Keratinocyte (primary cell): Measurements from ENCODE around the gene CHP1. TPM values are rescaled to one million over a fixed set of nuclear protein-coding genes. Genes with fewer than 3 reads are reported as not detected.

ENCODE experiments used
- DNase-seq: peaks from one replicate; pipeline ENCODE4 v3.0.0-alpha.2; 2011; ENCODE audit warnings: low read depth, missing footprints, low spot score
- FAIRE-seq: peaks from 2 replicates; lab custom pipeline; 2011; peaks lifted over from hg19 to GRCh38; lab: Jason Lieb, UNC
- H2AFZ ChIP-seq: 2 replicates; pipeline ENCODE4 v1.6.0; 2012; ENCODE audit warnings: low read length, control low read depth, inconsistent platforms; ENCODE audit not compliant: control insufficient read depth
- H3K27ac ChIP-seq: 2 replicates; pipeline ENCODE4 v1.5.1; 2011; ENCODE audit warnings: low read length; ENCODE audit not compliant: control insufficient read depth, insufficient read depth
- H3K27me3 ChIP-seq: 3 replicates; pipeline ENCODE4 v1.6.0; 2011; ENCODE audit warnings: low read length; ENCODE audit not compliant: control insufficient read depth, insufficient read depth; ENCODE audit errors: extremely low read depth
- H3K36me3 ChIP-seq, 2 experiments: 2 replicates in 1 of 2; 3 replicates in 1 of 2; pipeline ENCODE4 v1.5.1; 2011; ENCODE audit warnings: low read length in 2 of 2, mild to moderate bottlenecking in 1 of 2; ENCODE audit not compliant: control insufficient read depth in 2 of 2, insufficient read depth in 2 of 2; ENCODE audit errors: extremely low read depth in 1 of 2
- H3K4me1 ChIP-seq: 3 replicates; pipeline ENCODE4 v1.5.1; 2011; ENCODE audit warnings: low read length; ENCODE audit not compliant: control insufficient read depth, insufficient read depth; ENCODE audit errors: extremely low read depth
- H3K4me2 ChIP-seq: 3 replicates; pipeline ENCODE4 v1.6.0; 2011; ENCODE audit warnings: low read depth, low read length; ENCODE audit not compliant: control insufficient read depth, insufficient read depth; ENCODE audit errors: extremely low read depth
- H3K4me3 ChIP-seq, 3 experiments: fragments of 200-600 bp in 1 of 3; sonication (generic) in 1 of 3; 2 replicates in 2 of 3; 3 replicates in 1 of 3; pipeline ENCODE4 v1.5.1; 2011 to 2016; ENCODE audit warnings: low read length in 3 of 3, mild to moderate bottlenecking in 3 of 3, control low read depth in 2 of 3, inconsistent platforms in 1 of 3, low read depth in 1 of 3, mixed read lengths in 1 of 3, mixed run types in 1 of 3, moderate library complexity in 1 of 3; ENCODE audit not compliant: control insufficient read depth in 2 of 3, insufficient read depth in 2 of 3; ENCODE audit errors: extremely low read depth in 1 of 3
- H3K79me2 ChIP-seq: 2 replicates; pipeline ENCODE4 v1.6.0; 2012; ENCODE audit warnings: low read length; ENCODE audit not compliant: control insufficient read depth, insufficient read depth
- H3K9ac ChIP-seq: 3 replicates; pipeline ENCODE4 v1.6.0; 2011; ENCODE audit warnings: low read length; ENCODE audit not compliant: control insufficient read depth, insufficient read depth; ENCODE audit errors: extremely low read depth
- H3K9me1 ChIP-seq: 3 replicates; pipeline ENCODE4 v1.6.0; 2011; ENCODE audit warnings: low read length; ENCODE audit not compliant: control insufficient read depth, insufficient read depth; ENCODE audit errors: extremely low read depth
- H3K9me3 ChIP-seq: 2 replicates; pipeline ENCODE4 v1.5.1; 2012; ENCODE audit warnings: low read depth, low read length; ENCODE audit not compliant: control insufficient read depth
- H4K20me1 ChIP-seq: 3 replicates; pipeline ENCODE4 v1.6.0; 2011; ENCODE audit warnings: low read length; ENCODE audit not compliant: control insufficient read depth, insufficient read depth; ENCODE audit errors: extremely low read depth
- EZH2 ChIP-seq: IDR thresholded peaks from one replicate; pipeline ENCODE4 v1.6.1; 2012; ENCODE audit warnings: inconsistent platforms, mild to moderate bottlenecking, low read length, moderate library complexity
- dilution Hi-C: fragments of 300-500 bp; cut with MboI; formaldehyde crosslinking; loops from one replicate; pipeline ENCODE4 v1.7.0; 2020; ENCODE audit warnings: low sequenced_read_pairs; ENCODE audit not compliant: extremely low pct_ligation_motif_present
- polyA plus RNA-seq, 5 experiments: library from polyadenylated mRNA; depleted of rRNA in 3 of 5; stranded (reverse) in 3 of 5; stranded (forward) in 1 of 5; unstranded in 1 of 5; fragments of >200 nt; gene quantifications; 1 replicate in 1 of 5; 2 replicates in 3 of 5; 3 replicates in 1 of 5; pipeline versions ENCODE4 v1.2.1 to v1.2.3, GENCODE V29; 2011 to 2012; ENCODE audit warnings: missing spikeins in 2 of 5, low read depth in 1 of 5, low replicate concordance in 1 of 5
- TF ChIP-seq, protein P1 (sequence below), 3 experiments: IDR thresholded peaks in 1 of 3; conservative IDR thresholded peaks in 1 of 3; optimal IDR thresholded peaks in 1 of 3; 2 replicates in 2 of 3; 3 replicates in 1 of 3; pipeline versions ENCODE3 to v1.5.1; 2011; ENCODE audit warnings: low read length in 3 of 3, mild to moderate bottlenecking in 3 of 3, moderate library complexity in 2 of 3, control low read depth in 1 of 3, inconsistent platforms in 1 of 3; ENCODE audit not compliant: insufficient read depth in 2 of 3; ENCODE audit errors: extremely low read depth in 1 of 3

CHP1 gene
- polyA plus RNA-seq, 1 donor (not counting 4 experiments of a cell fraction or from before 2014, with no cell fraction given) = 98.5 TPM

DNA sequence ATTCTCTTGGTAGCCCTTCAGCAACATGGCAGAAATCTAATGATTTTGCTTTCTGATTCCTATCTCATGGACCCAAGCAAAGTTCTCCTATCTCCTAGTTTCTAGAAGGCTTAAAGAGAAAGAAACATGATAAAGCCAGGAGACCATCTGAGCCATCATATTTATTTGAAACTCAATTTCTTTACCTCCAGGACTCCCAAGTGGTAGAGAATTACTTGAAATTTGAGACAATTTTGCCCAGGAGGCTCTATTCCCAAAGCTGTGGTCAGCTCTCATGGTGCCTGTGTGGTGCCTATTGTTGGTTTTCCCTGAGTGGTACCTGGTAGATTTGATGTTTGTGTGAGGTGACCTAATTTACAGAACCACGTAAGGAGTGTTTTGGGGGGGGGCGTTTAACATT, 38.8 kb downstream of the CHP1 start:
- no peaks in the 10 kb centered on the region for H4K20me1 ChIP-seq
- H3K9me3 ChIP-seq = no peaks in the 10 kb centered on the region
- H3K4me2 ChIP-seq = no peak overlapping the region
- no peaks in the 10 kb centered on the region for H3K9me1 ChIP-seq
- no peak overlapping the region for H3K4me3 ChIP-seq
- H3K36me3 ChIP-seq = peaks cover 8 to 16% of the 10 kb centered on the region in 2 experiments
- FAIRE-seq (no peak), DNase-seq (no peak)
- no peaks in the 10 kb centered on the region for H3K4me1 ChIP-seq
- dilution Hi-C loops = no loop called here
- H3K27ac ChIP-seq = no peak overlapping the region
- no peak overlapping the region for H3K9ac ChIP-seq
- H3K79me2 ChIP-seq = no peaks in the 10 kb centered on the region
- H3K27me3 ChIP-seq = no peaks in the 10 kb centered on the region
- TF ChIP-seq EZH2 = no peak
- TF ChIP-seq, protein P1, sequence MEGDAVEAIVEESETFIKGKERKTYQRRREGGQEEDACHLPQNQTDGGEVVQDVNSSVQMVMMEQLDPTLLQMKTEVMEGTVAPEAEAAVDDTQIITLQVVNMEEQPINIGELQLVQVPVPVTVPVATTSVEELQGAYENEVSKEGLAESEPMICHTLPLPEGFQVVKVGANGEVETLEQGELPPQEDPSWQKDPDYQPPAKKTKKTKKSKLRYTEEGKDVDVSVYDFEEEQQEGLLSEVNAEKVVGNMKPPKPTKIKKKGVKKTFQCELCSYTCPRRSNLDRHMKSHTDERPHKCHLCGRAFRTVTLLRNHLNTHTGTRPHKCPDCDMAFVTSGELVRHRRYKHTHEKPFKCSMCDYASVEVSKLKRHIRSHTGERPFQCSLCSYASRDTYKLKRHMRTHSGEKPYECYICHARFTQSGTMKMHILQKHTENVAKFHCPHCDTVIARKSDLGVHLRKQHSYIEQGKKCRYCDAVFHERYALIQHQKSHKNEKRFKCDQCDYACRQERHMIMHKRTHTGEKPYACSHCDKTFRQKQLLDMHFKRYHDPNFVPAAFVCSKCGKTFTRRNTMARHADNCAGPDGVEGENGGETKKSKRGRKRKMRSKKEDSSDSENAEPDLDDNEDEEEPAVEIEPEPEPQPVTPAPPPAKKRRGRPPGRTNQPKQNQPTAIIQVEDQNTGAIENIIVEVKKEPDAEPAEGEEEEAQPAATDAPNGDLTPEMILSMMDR (optimal IDR thresholded peaks at IDR 0.05 in 1 of 3, IDR thresholded peaks at IDR 0.05 in 1 of 3, conservative IDR thresholded peaks at IDR 0.05 in 1 of 3; ENCODE audit: extremely low read depth in 1 of 3, insufficient read depth in 2 of 3, low read length in 3 of 3) = no peak
- no peak overlapping the region for H2AFZ ChIP-seq

DNA sequence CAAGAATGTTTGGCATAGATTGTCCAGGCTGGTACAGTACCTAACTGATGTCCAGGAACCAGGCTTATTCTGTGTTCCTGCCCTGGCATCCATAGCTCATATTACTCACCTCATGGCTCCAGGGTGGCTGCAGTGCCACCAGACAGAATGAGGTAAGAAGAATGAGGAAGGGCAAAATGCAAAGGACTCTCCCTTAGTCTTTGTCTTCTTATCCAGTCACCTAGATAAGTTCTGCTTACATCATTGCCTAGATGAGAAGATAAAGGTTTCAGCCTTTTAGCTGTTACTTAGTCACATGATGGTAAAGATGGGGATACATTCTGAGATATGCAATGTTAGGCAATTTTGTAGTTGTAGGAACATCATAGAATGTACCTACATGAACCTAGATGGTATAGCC, 45.8 kb downstream of the CHP1 start:
- TF ChIP-seq, protein P1 (optimal IDR thresholded peaks at IDR 0.05 in 1 of 3, IDR thresholded peaks at IDR 0.05 in 1 of 3, conservative IDR thresholded peaks at IDR 0.05 in 1 of 3; ENCODE audit: extremely low read depth in 1 of 3, insufficient read depth in 2 of 3, low read length in 3 of 3) = no peak
- TF ChIP-seq EZH2 = no peak
- Histone ChIP-seq H3K9ac (no peak overlapping the region), H3K4me3 (no peak overlapping the region), H3K9me3 (no peaks in the 10 kb centered on the region), H3K27me3 (no peaks in the 10 kb centered on the region), H3K36me3 (peaks cover 11 to 15% of the 10 kb centered on the region in 2 experiments), H3K27ac (no peak overlapping the region), H3K4me2 (no peak overlapping the region), H2AFZ (no peak overlapping the region), H3K79me2 (no peaks in the 10 kb centered on the region), H3K4me1 (peaks cover 8% of the 10 kb centered on the region), H3K9me1 (no peaks in the 10 kb centered on the region), H4K20me1 (no peaks in the 10 kb centered on the region)
- DNase-seq (no peak), FAIRE-seq (no peak)
- dilution Hi-C loops = no loop called here
